Measurements from ENCODE around the gene COMMD3.

Gene COMMD3

GRCh38 chr10:22340329-22341189 is 24.4 kb downstream of the COMMD3 start:
- Histone ChIP-seq H3K27me3 (ENCODE audit: insufficient read depth, low read length, poor library complexity) (peaks cover 71% of the 10 kb centered on the region), H3K79me2 (ENCODE audit: insufficient read depth, low read length) (no peaks in the 10 kb centered on the region), H3K36me3 (ENCODE audit: insufficient read depth, low read length) (no peaks in the 10 kb centered on the region; the same call in 1 of the 2 replicates), H2AFZ (ENCODE audit: low read depth, low read length) (peak overlapping the region; percentile 78), H3K4me1 (ENCODE audit: insufficient read depth, low read length) (peaks cover 39% of the 10 kb centered on the region), H3K9ac (ENCODE audit: low read depth, low read length) (peak overlapping the region; percentile 95), H3K4me3 (ENCODE audit: low read depth in 1 of 2, low read length in 2 of 2) (peak overlapping the region; percentile 78), H4K20me1 (ENCODE audit: insufficient read depth, low read length) (no peaks in the 10 kb centered on the region), H3K9me3 (ENCODE audit: insufficient read depth, low read length, severe bottlenecking) (no peaks in the 10 kb centered on the region), H3K27ac (ENCODE audit: low read length) (peak overlapping the region; percentile 76), H3K4me2 (ENCODE audit: insufficient read depth, low read length) (peak overlapping the region; percentile 81)
- peak; percentile 82 for DNase-seq
- TF ChIP-seq CTCF (IDR thresholded peaks at IDR 0.05; ENCODE audit: borderline replicate concordance, extremely low read depth, low read length, poor library complexity, severe bottlenecking) (no peak), EZH2 (IDR thresholded peaks at IDR 0.05; ENCODE audit: borderline replicate concordance, low read depth, low read length, severe bottlenecking) (no peak)
- peak; percentile 80 for ATAC-seq (ENCODE audit: insufficient read depth, low read depth)

GRCh38 chr10:22341190-22341925 is 25.2 kb downstream of the COMMD3 start:
- H3K36me3 ChIP-seq (ENCODE audit: insufficient read depth, low read length): no peaks in the 10 kb centered on the region; the same call in 1 of the 2 replicates
- H3K79me2 ChIP-seq (ENCODE audit: insufficient read depth, low read length): no peaks in the 10 kb centered on the region
- H2AFZ ChIP-seq (ENCODE audit: low read depth, low read length): peak overlapping the region; percentile 78
- DNase-seq (no peak), ATAC-seq (ENCODE audit: insufficient read depth, low read depth) (peak; percentile 6; the same call in 1 of the 3 replicates)
- H4K20me1 ChIP-seq (ENCODE audit: insufficient read depth, low read length): no peaks in the 10 kb centered on the region
- H3K27me3 ChIP-seq (ENCODE audit: insufficient read depth, low read length, poor library complexity): peaks cover 69% of the 10 kb centered on the region
- H3K9me3 ChIP-seq (ENCODE audit: insufficient read depth, low read length, severe bottlenecking): no peaks in the 10 kb centered on the region
- H3K4me3 ChIP-seq (ENCODE audit: low read depth in 1 of 2, low read length in 2 of 2): peak overlapping the region; percentile 78; a peak in 3 of 4 replicates
- no peak overlapping the region; the same call in 1 of the 2 replicates for H3K27ac ChIP-seq (ENCODE audit: low read length)
- peak overlapping the region; percentile 81 for H3K4me2 ChIP-seq (ENCODE audit: insufficient read depth, low read length)
- peak overlapping the region; percentile 95 for H3K9ac ChIP-seq (ENCODE audit: low read depth, low read length)
- TF ChIP-seq CTCF (IDR thresholded peaks at IDR 0.05; ENCODE audit: borderline replicate concordance, extremely low read depth, low read length, poor library complexity, severe bottlenecking) (no peak), EZH2 (IDR thresholded peaks at IDR 0.05; ENCODE audit: borderline replicate concordance, low read depth, low read length, severe bottlenecking) (peak; percentile 97)
- H3K4me1 ChIP-seq (ENCODE audit: insufficient read depth, low read length): peaks cover 34% of the 10 kb centered on the region

- no peaks in the 10 kb centered on the region; the same call in 1 of the 2 replicates for H3K36me3 ChIP-seq (ENCODE audit: insufficient read depth, low read length)
- ATAC-seq (ENCODE audit: insufficient read depth, low read depth): no peak
- H3K4me2 ChIP-seq (ENCODE audit: insufficient read depth, low read length): no peak overlapping the region
- peaks cover 29% of the 10 kb centered on the region for H3K4me1 ChIP-seq (ENCODE audit: insufficient read depth, low read length)
- H3K79me2 ChIP-seq (ENCODE audit: insufficient read depth, low read length): no peaks in the 10 kb centered on the region
- H3K4me3 ChIP-seq (ENCODE audit: low read depth in 1 of 2, low read length in 2 of 2): no peak overlapping the region
- H4K20me1 ChIP-seq (ENCODE audit: insufficient read depth, low read length): no peaks in the 10 kb centered on the region
- no peaks in the 10 kb centered on the region for H3K9me3 ChIP-seq (ENCODE audit: insufficient read depth, low read length, severe bottlenecking)
- no peak overlapping the region for H3K9ac ChIP-seq (ENCODE audit: low read depth, low read length)
- no peak for TF ChIP-seq CTCF (IDR thresholded peaks at IDR 0.05; ENCODE audit: borderline replicate concordance, extremely low read depth, low read length, poor library complexity, severe bottlenecking)
- TF ChIP-seq EZH2 (IDR thresholded peaks at IDR 0.05; ENCODE audit: borderline replicate concordance, low read depth, low read length, severe bottlenecking): no peak
- no peak overlapping the region for H3K27ac ChIP-seq (ENCODE audit: low read length)
- H3K27me3 ChIP-seq (ENCODE audit: insufficient read depth, low read length, poor library complexity): peaks cover 68% of the 10 kb centered on the region
- no peak for DNase-seq
- H2AFZ ChIP-seq (ENCODE audit: low read depth, low read length): no peak overlapping the region
These were observed 25.7 kb downstream of the COMMD3 start for GRCh38 chr10:22341926-22342196.

All from DND-41 (cell line).